Activated gamma-delta T cell (primary cell): ENCODE measurements around the gene CARHSP1.
"Not testable (repeated sequence)": the region's sequence is repeated elsewhere in the genome, so short reads cannot be mapped to it uniquely, and the experiment has no call there.

Experiments
- DNase-seq: peaks from one replicate; lab custom pipeline; 2025; lab: John Stamatoyannopoulos, UW

Gene CARHSP1

GRCh38 chr16:8828541-8829165 is 40.2 kb downstream of the CARHSP1 start:
- DNase-seq, result no peak

DNA sequence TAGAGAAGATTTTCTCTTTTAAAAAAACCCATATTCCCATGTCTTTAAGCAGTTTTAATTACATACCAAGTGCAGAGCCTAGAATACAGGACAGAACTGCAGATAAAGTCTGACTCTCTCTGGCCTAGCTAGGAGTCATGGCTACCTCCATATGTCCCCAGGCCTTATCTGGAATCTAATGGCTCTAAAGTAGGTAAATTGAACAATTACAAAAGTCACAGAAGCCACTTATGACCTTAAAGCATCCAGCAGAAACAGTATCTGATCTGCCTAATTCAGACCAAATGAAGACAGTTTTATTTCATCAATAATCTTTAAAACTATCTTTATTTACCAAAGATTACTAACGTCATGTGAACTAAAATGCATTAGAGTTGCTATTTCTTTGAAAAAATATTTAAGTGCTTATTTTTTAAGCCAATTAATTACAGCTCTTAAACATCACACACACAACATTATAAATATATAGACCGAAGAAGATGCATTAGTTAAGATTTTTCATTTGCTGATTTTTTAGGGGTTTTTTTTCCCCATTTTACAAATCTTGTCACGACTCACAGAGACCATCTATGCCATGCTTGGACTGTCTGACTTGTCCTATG is 42.4 kb downstream of the CARHSP1 start:
- no peak for DNase-seq

- no peak for DNase-seq
Observed at GRCh38 chr16:8822403-8822802, 46.4 kb downstream of the CARHSP1 start.

DNA sequence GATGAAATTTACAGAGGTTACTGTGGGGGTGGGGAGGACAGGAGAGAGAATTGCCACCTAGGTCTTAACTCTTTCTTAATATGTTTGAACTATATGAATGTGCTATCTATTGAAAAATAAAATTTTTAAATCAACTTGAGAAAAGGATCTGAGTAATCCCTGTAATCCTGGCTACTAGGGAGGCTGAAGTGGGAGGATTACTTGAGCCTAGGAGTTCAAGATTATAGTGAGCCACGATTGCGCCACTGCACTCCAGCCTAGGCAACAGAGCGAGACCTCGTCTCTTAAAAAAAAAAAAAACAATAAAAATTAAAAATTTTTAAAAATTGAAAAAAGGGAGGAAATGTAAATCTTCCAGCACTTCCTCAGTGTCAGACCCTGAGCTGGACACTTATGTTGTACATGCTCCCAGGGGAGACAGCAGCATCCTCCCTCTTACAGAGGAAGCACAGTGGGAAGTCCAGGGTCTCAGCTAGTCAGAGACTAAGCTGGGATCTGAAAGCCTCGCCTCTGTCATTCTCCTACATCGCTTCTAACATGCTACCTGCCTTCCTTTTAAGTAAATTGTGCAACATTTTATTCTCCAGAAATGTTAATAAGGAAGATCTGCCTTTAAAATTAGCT is 49.3 kb downstream of the CARHSP1 start:
- DNase-seq, result no peak

DNA sequence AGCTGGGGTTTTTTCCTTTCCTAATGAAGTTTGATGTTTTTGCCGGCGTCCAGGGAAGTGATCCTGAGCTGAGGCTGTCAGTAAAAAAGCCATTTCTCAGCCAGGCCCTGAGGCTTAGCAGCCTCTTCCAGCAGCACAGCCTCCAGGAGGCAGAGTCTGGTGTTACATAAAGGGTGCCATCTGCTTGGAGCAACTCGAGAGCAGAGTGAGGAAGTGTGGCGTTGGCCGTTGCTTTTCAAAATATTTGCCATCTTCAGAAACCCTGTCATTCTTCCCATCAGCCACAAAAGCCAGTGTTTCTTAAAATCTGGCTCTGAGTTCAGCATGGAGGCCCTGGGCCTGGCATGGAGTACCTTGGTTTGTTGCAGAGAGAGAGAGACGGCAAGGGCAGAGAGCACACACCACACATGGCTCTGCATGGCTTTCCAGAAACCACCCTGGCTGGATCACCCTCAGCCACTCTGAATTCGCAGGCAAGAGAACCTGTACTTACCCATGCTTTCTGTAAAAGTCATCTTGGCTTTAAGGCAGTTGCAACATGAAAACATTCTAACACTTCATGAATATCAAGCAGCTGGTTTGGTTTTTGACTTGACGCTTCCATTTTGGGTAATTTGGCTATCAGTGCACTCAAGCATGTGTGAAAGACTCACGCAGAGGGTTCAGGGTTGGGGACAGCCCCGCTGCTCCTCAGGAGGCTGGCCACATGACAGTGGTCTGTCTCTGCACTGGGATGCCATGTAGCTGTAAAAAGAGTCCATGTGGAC is 50.1 kb downstream of the CARHSP1 start:
- no peak for DNase-seq

DNA sequence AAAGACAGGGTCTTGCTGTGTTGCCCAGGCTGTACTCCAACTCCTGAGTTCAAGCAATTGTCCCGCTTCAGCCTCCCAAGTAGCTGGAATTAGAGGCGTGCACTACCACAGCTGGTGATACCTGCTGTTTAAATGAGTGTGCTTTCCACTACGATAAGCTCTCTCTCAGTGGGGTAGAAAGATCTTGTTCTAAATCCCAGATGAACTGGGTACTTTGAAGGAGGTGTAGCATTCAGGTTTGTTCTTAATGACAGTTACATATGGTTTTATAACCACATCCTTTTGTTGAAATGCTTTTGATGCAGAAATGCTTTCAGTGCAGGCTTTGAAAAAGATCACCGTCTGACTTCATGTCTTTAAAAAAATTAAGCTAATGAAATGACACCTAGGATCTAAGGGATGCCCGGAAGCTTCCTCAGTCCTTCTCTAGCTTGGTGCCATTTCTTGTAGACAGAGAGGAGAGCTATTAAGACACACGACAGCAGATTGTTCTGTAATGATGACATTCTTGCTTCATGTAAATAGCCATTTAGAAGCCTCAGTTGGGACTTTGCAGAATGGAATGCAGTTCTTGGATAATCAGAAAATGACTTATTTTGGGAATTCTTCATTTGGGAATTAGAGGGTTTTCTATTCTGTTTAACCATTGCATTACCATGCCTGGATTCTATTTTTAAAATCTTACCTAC is 51.7 kb downstream of the CARHSP1 start:
- no peak for DNase-seq

- no peak for DNase-seq
Observed at GRCh38 chr16:8814095-8814806, 54.6 kb downstream of the CARHSP1 start.

DNA sequence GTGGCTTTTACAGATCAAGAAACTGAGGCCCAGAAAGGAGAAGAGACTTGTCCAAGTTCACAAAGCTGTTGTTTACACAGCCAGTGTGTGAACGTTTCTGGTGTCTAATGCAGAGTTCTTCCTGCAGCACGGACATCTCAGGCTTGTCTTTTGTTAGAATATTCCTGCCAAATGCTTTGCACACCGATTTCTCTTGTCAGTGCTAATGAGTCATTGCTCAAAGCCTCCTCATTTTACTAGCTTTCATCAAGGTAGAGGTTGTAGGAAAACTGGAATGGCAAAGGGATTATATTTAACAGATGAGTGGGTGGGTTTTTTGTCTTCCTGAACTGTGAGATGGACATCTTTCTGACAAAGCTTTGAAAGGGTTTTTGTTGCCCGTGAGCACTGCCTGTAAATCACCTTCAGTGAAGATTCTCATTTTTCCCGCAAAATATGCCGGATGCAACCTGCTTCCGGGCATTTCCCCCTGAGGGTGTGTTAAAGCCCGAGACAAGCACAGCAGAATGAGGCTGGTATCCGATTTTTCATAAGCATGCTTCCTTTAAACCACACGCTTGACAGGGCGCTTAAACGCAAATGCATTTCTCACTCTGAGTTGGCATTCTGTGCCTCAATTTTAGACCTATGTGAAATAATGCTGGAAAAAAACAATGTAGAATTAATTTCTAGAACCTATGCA is 56.5 kb downstream of the CARHSP1 start:
- no peak for DNase-seq

- no peak for DNase-seq
Observed at GRCh38 chr16:8808613-8809353, 60.0 kb downstream of the CARHSP1 start.

DNA sequence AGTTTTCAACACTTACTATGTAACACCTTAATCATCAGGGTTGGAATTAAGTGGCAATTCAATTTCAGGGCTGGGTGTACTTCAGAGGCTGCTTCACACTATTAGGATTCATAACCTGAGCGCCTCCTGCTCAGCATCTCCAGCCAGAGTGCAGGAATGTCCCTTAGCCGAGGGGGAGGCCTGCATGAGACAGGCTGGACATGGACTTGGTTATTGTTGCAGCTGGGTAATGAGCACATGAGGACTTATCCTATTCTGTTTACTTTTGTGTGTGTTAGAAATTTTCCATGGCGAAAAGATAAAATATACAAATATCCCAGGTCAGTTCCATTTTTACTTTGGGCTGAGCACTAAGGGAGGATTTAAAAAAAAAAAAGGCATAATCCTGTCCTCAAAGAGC is 60.8 kb downstream of the CARHSP1 start:
- DNase-seq, result no peak

DNA sequence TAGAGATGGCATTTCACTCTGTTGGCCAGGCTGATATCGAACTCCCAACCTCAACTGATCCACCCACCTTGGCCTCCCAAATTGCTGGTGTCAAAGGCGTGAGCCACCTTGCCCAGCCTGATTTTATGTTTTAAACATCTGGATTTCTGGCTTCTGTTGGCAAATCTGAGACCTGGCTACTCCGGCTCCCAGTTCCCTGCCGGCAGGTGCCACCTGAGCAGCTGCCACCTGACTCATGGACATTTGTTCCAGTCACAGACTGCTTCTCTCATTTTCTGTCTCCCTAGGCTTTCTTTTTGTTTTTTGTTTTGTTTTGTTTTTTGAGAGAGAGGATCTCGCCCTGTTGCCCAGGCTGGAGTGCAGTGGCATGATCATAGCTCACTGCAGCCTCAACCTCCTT is 61.6 kb downstream of the CARHSP1 start:
- no peak for DNase-seq

DNA sequence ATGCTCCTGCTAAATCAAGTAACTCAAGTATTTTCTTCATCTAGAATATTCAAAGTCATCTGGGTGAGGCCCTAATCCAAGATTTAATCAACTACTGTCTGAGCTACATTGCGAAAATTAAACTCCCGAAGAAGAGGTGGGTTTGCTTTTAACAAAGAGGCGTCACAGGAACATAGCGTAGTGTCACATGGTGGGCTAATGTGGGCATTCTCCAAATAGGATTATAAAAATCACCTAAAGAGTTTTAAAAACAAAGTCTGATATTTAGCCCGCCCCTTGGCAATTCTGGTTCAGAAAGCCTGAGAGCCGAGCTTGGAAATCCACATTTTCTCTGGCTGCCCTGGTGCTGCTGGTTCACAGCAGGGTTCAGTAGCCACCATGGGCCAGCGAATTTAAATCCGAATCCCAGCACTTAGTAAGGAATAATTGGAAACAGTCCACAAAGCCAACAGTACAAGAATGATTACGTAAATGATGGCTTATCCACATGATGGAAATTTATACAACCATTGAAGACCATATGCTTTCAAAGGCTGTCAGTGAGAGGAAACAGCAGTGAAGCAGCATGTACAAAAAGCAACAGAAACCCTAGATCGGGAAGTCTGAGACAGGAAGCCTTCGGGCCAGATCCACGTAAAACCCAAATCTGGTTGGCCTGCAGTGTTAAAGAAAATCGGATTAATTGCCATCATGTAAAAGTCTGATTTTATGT is 62.4 kb downstream of the CARHSP1 start:
- DNase-seq, result no peak

GRCh38 chr16:8804313-8804712 is 64.5 kb downstream of the CARHSP1 start:
- no peak for DNase-seq

DNA sequence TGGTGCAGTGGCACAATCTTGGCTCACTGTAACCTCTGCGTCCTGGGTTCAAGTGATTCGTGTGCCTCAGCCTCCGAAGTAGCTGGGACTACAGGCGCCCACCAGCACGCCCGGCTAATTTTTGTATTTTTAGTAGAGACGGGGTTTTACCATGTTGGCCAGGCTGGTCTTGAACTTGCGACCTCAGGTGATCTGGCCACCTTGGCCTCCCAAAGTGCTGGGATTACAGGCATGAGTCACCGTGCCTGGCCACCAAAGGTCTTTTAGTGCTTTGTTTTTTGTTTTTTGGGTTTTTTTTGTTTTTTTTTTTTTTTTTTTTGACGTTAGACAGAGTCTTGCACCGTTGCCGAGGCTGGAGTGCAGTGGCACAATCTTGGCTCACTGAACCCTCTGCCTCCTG is 65.1 kb downstream of the CARHSP1 start:
- not testable (repeated sequence) for DNase-seq
